Activated CD8-positive, alpha-beta memory T cell treated with anti-CD3 and anti-CD28 coated beads, Interleukin-2, amount 50 U/mL, for 48 hours (primary cell): ENCODE measurements around the gene ARHGEF11.
A peak's percentile ranks its signal among the peaks of the same experiment; 100 is the strongest.
"Not testable (repeated sequence)": the region's sequence is repeated elsewhere in the genome, so short reads cannot be mapped to it uniquely, and the experiment has no call there.

Experiments
- DNase-seq: peaks from one replicate; pipeline ENCODE4 v3.0.0-alpha.2; 2020

ARHGEF11 gene

DNA sequence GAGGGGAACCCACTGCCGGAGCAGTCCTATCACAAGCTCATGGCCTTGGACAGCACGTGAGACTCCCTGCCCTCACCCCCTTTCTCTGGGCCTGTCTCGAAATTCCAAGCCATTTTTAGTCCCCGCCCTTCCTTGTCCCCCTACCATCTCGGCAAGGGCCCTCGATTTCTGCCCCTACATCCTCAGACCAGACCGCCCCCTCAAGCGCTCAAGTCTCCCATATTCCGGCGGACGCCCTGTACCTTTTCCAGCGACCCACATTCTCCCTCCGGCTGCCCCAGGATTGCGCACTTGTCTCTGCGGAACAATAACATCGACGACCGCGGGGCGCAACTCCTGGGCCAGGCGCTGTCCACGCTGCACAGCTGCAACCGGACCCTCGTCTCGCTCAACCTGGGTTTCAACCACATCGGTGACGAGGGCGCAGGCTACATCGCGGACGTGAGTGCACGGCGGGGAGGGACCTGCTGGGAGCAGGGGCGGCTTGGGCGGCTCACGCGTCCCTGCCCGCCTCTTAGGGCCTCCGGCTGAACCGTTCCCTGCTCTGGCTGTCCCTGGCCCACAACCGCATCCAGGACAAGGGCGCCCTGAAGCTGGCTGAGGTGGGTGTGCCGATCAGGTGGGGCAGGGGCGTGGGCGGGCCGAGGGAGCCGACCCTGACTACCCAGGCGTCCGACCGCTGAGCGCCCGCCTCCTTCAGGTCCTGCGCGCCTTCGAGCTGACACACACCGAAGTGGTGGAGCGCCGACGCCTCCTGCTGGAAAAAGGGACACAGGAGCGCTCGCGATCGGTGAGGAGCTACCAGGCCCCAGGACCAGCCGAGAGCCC is 118.1 kb downstream of the ARHGEF11 start:
- peak; percentile 86 for DNase-seq

DNA sequence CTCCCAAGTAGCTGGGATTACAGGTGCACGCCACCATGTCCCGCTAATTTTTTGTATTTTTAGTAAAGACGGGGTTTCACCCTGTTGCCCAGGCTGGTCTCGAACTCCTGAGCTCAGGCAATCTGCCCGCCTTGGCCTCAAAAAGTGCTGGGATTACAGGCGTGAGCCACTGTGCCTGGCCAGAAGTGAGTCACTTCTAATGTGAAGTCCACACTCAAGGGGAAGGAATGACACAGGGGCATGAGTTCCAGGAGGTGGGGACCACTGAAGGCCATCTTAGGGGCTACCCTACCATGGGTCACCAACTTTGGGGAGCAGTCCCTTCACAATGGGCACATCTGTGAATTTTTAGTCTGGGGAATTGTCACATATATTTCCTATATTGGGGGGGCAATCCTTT is 118.8 kb downstream of the ARHGEF11 start:
- not testable (repeated sequence) for DNase-seq

DNA sequence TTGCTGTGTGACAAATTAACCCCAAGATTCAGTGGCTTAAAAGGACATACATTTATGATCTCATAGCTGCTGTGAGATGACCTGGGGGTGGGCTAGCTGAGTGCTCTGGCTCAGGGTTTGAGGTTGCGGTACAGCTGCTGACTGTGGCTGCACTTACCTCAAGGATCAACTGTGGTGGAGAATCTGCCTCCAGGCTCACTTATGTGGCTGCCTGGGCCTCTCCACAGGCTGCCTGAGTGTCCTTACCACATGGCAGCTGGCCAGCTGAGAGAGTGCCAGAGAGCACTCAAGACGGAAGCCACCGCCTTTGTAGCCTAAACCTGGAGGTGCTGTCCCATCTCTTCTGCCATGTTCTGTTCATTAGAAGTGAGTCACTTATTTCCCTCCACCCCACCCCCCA is 119.4 kb downstream of the ARHGEF11 start:
- DNase-seq = peak; percentile 82

DNA sequence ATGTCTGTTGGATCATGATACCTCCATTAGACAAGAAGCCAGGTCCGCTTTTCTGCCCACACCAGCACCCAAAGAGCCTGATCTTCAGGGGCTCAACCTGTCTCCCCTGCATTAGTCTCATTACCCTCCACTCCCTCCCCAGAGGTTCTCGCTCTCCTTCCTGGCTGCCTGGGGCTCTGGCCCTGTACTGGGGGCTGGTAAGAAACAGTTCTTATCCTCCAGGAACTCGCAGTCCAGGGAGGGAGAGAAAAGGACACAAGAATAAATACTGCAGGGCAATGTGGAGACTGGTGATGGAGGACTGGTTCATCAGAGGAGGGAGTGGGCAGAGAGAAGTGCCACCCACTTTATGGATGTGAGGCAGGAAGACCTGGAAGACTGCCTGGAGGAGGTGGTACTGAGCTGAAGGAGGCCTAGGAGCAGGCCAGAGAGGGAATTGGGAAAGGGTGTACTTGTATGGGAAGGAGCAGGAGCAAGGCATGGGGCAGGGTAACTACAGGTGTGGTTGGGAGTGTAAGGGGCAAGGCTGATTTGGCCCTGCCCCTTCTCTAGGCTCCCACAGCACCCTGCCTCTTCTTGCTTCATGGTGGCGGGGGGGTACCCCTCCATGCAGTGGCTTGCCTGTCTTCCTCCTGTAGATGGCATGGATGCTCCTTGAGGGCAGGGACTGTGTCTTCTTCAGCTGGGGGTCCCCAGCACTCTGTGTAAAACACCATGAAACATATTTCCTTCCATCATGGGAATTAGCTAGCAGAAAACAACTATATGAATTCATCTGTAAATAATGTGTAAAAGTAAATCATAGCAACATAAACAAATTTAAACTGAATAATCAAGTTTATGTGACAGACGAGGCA is 120.2 kb downstream of the ARHGEF11 start:
- no peak for DNase-seq

DNA sequence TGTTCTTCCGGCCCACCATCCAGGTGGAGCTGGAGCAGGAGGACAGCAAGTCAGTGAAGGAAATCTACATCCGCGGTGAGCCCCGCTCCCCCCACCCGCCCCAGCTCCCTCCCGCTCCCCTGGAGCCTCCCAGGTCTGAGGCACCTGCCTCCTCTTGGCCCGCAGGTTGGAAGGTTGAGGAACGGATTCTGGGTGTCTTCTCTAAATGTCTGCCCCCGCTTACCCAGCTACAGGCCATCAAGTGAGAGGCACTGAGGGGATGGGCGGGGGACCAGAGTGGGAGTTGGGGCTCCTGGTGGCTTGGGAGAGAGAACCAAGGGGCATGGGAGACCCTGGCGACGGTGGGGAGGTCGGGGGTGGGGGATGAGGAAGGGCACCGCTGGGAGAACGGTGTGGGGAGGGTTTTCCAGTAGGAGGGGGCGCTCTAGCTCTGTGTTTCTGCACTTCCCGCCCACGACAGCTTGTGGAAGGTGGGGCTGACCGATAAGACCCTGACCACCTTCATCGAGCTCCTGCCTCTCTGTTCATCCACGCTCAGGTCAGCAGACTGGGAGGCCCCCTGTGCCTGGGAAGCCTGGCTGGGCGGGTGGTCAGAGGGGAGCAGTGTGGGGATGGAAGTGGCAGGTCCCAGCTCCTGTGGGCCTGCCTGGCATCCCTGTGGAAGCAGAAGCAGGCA is 120.9 kb downstream of the ARHGEF11 start:
- DNase-seq = no peak

DNA sequence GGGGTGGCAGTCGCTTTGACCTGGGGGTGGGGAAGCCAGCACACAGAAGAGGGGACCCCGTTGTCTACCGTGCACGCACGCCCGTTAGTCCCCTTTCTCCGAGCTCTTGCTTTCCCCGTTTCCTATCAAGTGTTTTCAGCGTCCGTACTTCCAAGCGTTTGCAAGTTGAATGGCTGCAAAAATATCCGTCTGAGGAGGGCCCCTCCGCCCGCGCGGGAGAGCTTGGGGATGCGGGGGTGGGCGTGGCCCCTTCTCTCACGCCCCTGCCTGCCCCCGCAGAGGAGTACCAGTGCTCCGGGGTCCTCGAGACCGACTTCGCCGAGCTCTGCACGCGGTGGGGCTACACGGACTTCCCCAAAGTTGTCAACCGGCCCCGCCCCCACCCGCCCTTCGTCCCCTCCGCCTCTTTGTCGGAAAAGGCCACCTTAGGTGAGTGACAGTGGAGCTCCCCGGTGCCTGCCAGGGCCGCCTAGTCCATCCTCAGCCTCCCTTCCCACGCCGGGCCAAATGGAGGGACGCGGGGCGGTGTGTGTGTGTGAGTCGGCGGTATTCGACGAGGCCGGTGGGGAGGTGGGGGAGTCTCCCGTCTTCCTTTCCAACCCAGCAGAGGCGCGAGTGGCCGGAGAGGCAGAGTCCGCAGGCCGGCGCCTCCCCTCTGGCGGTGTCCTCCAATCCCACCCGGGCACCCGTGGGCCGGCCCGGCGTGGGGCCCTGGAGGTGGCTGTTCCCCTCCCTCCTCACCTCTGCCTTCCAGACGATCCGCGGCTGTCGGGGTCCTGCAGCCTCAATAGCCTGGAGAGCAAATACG is 121.7 kb downstream of the ARHGEF11 start:
- no peak for DNase-seq

DNA sequence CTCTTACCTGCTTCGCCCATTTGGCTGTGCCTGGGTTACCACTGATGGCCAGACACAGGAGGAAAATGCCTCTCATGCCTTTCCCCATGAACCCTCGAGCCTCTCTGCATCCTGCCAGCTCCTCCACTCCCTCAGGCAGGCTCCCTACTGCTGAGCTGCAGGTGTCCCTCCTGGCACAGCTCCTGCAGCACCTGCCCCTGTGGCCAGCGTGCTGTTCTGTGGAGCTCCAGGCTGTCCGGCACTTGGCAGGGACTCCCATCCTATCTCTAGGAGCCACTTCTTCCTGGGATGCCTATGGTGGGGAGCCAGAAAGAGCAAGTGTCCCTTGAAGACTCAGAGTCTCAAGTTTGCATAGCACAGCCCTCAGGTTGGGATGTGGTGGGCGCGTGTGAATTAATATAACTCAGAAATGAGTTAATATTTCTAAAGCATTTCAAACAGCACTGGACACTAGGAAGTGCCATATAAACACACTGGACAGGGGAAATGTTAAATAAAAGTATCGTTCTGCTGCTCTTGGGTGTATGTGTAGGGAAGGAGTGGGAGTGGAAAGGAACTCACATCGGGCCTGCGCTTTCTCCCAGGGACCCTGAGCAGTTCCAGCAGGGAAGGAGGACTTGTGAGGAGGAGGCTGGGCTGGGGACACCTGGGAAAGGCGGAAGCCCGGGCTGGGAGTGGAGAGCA is 122.4 kb downstream of the ARHGEF11 start:
- DNase-seq = no peak

DNA sequence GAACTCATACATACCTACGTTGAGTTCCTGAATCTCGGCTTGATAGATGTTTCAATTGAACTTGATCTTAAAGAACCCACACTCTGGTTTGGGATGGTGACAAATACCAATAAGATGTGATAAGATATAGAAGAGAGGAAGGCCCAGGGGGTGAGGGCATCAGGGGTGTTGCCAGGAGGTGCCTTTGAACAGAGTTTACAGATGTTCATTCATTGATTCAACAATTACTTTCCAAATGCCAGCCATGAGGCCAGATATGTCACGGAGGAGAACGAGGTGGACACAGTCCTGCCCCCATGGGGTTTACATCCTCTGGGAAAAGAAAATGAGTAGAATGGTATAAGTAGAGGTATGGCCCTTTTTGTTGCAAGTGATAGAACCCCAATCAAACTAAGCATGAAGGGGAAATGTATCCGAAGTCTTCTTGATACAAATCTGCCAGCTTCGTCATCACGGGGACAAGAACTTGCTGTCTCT is 124.5 kb downstream of the ARHGEF11 start:
- no peak for DNase-seq

DNA sequence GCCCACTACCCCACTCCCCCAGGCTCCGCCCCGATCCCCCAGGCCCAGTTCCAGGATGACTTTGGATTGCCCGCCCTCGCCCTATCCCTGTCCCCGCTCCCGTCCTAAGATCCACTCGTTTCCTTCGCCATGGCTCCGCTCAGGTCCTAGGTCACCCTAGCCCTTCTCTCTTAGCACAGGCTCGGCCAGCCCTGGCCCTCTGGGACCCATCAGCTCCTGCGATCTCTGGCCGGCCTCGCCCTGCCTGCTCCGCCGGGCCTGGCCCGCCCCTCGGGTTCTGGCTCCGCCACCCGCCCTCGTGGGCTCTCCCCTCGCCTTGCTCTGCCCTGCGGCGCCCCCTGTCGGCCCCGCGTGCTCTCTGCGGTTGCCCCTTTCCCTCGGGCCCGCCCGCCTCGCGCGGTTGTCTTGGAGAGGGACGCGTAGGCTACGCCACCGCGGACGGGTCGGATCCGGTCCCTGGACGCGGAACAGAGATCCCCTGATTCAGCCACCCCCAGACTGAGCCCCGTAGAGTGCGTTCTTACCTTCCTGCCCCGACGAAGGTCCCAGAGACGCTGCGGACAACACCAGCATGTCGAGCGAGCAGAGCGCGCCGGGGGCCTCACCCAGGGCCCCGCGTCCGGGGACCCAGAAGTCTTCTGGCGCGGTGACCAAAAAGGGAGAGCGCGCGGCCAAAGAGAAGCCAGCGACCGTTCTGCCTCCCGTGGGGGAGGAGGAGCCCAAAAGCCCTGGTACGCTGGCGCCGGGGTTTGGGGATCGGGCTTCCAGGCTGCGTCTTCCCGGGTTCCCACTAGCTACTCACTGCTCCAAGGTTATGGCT is 125.1 kb downstream of the ARHGEF11 start, which contains the start of gene LRRC71:
Gene LRRC71 (plus strand): TSS at position 400 of the 820 bp plus-strand sequence. CDS start 172 bp downstream, at position 572.
- DNase-seq = peak; percentile 93

DNA sequence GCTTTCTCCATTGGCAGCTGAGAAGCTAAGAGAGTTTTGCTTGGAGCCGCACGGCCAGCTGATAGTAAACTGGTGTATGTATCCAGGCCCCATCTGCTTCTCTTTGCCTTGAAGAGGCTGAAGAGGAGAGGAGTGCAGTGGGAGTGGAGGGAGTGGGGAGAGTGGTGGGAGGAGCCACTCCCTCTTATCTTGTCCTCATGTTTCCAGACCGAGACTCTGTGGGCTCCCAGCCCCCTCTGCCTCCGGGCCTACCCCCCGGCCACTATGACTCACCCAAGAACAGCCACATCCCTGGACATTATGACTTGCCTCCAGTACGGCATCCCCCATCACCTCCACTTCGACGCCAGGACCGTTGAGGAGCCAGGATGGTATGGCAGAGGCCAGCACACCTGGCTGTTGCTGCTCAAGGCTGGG is 131.1 kb downstream of the ARHGEF11 start:
- no peak for DNase-seq

DNA sequence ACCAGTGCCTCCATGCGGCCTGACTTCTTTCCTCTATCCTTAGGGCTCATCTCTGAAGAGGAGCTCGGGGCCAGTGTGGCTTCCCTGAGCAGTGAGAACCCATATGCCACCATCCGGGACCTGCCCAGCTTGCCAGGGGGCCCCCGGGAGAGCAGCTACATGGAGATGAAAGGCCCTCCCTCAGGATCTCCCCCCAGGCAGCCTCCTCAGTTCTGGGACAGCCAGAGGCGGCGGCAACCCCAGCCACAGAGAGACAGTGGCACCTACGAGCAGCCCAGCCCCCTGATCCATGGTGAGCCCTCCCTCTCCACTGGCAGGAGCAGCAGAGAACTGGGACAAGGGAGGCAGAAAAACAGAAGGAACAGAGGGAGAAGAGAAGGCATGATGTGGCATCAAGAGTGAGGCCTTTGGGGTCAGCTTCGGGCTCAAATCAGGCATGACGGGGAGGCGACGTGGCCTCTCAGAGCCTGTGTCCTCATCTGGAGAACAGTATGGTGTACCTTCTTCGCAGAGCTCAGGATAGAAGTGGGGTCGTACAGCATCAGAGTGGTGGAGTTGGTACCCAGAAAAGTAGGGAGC is 131.6 kb downstream of the ARHGEF11 start:
- DNase-seq = no peak

DNA sequence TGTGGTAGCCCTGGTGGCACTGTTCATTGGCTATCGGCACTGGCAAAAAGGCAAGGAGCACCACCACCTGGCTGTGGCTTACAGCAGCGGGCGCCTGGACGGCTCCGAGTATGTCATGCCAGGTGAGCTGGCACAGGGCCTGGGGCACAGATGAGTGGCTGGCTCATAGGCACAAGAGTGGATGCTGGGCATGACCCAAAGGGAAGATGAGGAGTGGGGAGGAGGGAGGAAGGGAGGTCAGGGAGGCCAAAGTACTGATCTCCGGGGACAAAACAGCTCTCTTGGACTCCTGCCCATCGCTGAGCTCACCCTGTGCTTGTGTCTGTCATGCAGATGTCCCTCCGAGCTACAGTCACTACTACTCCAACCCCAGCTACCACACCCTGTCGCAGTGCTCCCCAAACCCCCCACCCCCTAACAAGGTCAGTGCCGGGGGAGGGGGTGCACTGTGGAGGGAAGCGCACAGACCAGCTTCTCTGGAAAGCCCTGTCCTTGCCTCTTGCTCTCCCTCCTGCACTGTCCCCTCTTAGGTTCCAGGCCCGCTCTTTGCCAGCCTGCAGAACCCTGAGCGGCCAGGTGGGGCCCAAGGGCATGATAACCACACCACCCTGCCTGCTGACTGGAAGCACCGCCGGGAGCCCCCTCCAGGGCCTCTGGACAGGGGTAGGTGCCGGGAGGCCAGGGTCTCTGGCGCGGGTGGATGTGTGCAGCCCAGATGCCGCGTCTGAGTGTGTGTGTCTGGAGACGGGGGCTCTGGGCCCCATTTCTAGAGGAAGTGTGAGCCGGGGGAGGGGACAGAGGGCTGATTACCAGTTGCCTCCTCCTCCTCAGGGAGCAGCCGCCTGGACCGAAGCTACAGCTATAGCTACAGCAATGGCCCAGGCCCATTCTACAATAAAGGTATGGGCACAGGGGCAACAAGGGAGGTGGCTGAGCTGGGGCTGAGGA is 132.4 kb downstream of the ARHGEF11 start:
- DNase-seq = no peak

DNA sequence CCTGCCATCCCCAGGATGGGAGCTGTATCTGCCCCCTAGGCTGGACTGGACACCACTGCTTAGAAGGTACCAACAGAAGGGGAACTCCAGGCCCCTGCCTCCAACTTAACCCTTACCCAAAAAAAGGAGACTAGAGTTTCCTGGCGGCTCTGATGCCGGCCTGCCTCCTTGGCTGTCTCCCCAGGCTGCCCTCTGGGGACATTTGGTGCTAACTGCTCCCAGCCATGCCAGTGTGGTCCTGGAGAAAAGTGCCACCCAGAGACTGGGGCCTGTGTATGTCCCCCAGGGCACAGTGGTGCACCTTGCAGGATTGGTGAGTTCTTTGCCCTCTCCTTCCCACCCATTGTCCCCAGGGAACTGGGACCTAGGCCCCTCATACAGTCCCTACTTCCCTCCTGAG is 133.2 kb downstream of the ARHGEF11 start:
- no peak for DNase-seq

DNA sequence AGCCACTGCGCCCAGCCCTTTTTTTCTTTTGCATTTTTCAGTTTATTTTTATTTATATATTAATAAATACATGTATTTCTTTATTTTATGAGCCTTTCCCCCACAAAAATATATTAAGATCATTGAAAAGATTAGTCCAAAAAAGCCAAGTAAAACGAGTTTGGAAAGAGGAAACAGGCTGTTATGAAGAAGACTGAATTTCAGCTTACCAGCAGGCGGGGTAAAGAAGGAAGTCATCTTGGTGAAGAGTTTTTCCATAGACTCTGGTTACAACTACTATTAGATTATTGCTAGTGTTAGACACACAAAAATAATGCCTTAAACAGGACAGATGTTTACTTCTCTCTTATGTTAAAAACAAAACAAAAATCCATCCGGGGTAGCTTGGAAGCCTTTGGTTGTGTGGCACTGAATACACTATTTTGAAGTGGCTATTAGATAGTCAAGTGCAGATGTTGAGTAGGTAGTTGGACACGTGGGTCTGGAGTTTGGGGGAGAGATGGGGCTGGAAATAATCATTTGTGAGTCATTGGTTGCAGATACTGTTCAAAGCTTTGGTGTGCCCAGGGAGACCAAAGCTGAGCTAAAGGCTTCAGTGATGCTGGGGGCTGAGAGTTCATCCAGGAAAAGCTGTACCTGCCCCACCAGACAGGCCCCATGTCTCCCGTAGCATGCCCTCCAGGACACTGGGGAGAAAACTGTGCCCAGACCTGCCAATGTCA is 133.8 kb downstream of the ARHGEF11 start:
- DNase-seq = no peak

DNA sequence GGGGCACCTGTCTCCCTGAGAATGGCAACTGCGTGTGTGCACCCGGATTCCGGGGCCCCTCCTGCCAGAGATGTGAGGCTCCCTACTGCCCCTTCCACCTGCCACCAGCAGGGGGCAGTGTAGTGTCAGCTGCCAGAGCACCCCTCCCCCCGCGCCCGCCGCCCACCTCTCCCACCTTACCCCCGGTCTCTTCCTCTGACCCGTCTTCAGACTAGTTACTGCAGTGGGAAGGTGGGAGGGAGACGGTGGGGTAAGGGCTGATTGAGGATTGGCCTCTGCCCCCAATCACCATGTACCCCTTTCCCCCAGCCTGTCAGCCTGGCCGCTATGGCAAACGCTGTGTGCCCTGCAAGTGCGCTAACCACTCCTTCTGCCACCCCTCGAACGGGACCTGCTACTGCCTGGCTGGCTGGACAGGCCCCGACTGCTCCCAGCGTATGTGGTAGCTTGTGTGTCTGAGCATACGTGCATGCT is 135.2 kb downstream of the ARHGEF11 start:
- DNase-seq = peak; percentile 88

DNA sequence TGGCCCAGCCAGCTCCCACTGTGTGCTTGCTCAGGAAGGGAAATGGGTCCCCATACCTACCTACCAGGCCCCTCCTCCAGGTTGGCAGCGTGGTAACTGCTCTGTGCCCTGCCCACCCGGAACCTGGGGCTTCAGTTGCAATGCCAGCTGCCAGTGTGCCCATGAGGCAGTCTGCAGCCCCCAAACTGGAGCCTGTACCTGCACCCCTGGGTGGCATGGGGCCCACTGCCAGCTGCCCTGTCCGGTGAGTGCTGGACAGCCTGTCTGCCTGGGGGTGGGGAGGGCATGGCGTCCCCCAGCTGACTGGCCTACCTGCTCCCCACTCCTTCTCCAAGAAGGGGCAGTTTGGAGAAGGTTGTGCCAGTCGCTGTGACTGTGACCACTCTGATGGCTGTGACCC is 135.9 kb downstream of the ARHGEF11 start:
- DNase-seq = no peak

DNA sequence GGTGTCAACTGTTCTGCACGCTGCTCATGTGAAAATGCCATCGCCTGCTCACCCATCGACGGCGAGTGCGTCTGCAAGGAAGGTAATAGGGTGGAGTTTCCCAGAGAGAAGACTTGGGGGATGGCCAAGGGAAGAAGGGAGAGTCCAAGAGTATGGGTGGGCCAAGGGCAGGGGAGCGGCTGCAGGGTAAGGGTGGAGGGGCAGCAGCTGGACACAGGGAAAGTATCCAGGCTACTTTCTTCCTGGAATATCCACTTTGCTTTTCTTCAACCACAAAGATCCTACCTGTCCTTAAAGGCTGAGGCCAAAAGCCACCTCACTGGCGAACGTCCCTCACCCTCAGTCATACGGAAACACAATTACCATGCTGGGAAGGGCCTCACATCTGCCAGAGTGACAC is 136.6 kb downstream of the ARHGEF11 start:
- DNase-seq = no peak

DNA sequence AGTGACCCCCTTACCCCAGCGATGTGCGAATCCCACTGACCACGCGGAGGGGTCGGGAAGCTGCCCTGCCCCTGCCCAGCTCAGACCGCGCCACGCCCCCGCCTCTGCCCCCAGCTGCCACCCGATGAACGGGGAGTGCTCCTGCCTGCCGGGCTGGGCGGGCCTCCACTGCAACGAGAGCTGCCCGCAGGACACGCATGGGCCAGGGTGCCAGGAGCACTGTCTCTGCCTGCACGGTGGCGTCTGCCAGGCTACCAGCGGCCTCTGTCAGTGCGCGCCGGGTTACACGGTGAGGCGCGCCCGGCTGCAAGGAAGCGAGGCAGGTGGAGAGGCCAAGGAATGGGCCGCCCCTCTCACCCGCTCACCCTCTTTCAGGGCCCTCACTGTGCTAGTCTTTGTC is 137.0 kb downstream of the ARHGEF11 start:
- no peak for DNase-seq
